NOMO-1 treated with DMSO at 0.1 percent for 48 hours (cell line): ENCODE data around the gene FERMT1.
"Not testable (repeated sequence)": the region's sequence is repeated elsewhere in the genome, so short reads cannot be mapped to it uniquely, and the experiment has no call there.

Experiments
- DNase-seq: peaks from one replicate; lab custom pipeline; 2025; ENCODE audit not compliant: unreplicated experiment; lab: John Stamatoyannopoulos, UW

Gene FERMT1

DNA sequence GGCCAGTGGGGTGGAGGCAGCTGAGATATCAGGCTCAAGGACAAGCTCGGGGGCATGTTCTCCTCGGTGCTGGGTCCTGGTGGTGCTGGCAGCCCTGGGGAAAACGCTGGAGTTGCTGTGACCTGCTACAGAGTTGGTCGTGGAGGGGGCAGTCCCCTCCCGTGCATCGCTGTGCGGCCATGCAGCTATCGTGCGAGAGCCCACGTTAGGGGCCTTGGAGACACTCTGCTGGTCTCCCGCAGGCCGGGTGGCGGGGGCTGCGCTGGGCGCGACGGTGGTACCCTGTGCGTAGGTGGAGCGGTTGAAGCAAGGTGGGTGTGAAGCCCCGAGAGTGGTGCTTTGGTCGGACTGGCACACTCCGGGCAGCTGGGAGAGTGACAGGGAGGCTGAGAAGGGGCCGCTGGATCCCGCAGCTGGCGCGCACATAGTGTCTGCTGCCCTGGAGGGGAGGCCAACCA, 81.0 kb downstream of the FERMT1 start:
- no peak for DNase-seq

DNA sequence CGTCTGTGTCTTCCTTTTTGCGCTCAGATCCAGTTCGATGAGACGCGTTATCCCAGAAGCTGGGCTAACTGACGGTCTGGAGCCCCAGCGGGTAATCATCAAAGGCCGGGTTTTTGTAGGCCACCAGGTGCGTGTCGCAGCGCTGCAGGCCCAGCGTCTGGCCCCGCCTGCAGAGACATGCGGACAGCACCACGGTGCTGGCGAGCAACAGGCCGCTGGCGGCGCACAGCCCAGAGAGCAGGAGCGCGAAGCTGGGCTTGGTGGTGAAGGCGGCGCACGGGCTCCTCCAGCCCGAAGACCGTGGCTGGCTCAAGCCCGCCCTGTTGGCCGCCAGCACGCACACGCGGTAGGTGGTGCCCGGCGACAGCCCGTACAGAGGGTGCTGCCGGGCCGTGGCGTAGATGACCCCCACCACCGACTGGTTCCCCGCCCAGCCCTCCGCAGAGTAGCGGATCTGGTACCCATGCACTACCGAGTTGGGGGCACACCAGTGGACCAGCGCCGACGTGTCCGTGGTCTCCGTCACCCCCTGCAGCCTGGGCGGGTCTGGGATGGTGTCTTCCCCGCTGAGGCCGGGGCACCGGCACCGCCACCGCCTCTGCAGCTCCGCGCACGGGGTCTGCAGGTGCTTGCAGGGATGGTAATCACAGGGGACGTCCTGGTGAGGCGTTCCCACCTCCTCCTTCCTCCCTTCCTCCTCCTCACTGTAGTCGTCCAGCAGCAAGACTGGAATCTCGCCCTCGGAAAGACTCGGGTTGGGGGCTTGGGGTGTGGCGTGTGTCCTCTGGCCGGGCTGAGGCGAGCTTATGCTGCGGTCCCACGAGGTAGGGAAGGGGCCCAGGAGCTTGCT, 81.6 kb downstream of the FERMT1 start:
- DNase-seq = no peak

DNA sequence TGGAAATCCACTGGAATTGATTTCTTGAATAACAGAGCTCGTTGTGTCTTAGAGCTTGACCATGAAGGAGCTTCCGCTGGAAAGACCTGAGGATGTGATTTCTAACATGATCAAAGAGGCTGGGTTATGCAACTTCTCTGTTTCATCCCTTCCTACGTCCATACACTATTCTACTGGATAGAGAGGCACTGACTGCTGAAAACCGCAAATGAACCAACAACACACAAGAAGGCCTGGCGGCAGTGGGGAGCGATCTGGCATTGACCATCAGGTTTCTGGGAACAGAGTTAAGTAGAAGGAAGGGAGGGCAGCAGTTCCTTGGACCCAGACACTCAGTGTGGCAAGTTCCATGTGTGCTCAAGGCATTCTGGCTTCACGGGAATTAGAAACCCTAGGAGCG, 82.3 kb downstream of the FERMT1 start:
- no peak for DNase-seq

DNA sequence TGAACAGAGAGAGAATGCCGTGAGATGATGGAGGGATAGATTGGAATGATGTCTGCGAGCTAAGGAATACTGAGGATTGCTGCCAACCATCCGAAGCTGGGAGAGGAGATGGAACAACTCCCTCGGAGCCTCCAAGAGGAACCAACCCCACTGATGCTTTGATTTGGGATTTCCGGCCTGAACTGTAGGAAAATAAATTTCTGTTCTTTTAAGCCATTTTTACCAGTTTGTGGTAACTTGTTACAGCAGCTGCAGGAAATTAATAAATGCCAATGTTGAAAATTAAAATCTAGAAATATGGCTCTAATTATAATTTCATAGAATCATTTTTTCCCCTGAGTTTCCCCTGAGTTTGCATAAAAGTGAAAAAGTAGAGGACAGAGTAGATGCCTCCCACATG, 83.1 kb downstream of the FERMT1 start:
- DNase-seq = no peak

DNA sequence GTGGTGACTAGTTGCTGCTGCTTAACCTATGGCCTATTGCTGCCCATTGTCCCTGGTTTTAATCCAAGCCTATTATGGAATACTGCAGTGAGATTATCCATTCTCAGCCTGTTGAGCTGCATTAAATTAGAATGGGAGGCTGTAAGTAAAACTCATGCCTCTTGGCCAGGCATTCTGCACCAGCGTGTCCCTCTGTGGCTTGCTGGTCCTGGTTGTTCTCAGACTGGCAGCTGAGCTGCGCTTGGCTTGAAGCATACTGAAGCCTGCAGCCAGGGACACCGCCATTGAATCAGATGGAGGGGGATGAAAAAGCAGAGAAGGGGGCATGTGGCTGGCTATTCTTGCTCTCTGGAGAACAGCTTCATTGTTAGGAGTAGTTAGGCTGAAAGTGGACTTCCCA, 84.6 kb downstream of the FERMT1 start:
- DNase-seq = no peak

DNA sequence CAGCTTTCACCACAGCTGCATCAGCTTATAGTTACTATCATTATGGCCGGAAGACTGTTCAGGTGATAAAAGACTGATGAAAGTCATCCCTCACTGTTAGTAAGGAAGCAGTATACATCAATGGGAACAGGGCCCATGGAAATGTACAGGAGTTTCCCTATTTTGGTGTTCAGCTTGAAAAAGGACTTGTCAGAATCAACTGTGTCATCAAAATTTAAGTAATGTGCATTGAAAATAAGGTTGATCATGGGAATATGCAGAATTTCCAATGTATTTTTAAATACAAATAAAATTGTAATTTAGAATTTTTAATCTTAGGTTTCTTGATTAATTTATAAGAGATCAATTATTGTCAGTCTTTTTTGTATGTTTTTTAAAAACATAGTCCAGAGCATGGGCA, 85.7 kb downstream of the FERMT1 start:
- no peak for DNase-seq

DNA sequence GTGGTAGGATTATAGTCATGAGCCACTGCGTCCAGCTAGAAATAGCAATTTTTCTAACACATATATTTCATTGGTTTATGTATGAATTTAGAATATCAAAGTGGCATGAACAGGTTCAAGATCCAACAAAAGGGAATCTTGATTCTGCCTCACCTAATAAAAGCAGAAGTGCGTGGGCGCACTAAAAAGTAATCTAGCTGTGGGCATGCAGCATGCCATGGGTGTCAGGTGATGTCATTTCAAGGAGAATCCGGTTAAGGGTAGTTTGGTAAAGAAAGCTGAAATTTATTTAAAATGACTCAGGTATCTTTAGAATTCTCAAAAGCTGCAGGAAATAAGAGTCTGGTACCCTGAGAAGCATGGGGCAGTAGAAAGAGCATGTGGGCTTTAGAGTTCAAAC, 86.6 kb downstream of the FERMT1 start:
- no peak for DNase-seq

DNA sequence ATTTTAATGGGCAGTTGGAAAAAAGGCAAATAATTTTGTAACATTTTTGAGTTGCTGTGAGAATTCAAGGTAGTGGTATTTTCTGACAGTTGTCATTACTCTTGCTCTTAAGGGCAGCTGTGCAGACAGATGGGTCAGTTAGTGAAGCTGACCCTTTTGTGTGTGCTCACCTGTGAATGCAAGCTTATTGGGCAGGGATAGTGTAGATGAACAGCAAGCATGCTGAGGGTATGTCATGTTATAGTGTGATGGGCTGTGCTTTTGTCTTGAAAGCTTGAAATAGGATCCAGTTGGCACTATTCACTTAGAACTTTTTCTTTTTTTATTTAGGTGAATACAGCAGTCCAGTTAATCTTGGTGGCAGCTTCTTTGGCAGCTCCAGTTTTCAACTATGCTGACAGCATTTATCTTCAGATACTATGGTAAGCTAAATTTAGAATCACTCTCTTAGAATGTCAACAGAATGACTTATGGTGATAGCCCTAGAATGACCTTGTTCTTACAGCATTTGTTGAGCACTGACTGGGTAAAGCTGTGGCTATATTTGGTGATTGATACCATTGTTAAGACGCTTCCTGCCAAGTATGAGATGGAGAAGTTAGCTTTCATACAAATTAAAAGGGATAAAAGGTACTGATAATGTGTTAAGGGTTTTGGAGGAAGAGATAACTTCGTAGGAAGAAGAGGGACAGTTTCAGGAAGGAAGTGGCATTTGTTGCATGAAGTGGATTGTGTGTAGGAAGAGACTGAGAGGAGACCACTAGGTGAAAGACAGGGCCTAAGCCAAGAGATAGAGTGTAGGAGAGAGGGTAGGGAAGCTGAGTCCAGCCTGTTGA, 88.5 kb downstream of the FERMT1 start:
- peak; percentile 32 for DNase-seq

DNA sequence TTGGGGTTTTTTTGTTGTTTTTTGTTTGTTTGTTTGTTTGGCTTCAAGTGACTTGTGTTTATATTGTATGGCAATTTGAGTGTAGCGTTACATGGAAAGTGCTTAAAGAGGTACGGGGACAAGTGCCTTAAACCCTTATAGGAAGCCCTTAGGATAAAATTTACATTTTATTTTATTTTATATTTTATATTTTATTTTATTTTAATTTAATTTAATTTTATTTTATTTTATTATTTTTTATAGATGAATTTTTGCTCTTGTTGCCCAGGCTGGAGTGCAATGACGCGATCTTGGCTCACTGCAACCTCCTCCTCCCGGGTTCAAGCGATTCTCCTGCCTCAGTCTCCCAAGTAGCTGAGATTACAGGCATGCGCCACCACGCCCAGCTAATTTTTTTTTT, 89.9 kb downstream of the FERMT1 start:
- not testable (repeated sequence) for DNase-seq

DNA sequence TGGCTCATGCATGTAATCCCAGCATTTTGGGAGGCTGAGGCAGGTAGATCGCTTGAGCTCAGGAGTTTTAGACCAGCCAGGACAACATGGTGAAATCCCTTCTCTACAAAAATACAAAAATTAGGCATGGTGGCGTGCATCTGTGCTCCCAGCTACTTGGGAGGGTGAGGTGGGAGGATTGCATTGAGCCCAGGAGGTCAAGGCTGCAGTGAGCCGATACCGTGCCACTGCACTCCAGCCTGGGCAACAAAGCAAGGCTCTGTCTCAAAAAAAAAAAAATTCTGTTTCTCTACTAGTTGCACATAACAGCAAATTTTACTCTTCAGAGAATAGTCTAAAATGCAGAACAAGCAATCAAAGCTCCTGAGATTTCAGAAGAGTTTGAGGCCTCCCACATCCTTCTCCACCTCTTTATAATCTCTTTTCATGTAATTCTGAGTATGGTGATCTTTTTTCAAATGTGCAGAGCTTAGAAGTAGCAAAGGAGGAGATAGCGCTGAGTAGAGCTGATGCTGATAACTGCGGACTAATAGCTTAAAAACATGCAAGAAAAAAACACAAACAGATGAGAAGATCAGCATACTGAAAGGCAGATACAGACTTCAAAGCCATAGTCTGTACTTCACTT, 92.3 kb downstream of the FERMT1 start:
- no peak for DNase-seq

DNA sequence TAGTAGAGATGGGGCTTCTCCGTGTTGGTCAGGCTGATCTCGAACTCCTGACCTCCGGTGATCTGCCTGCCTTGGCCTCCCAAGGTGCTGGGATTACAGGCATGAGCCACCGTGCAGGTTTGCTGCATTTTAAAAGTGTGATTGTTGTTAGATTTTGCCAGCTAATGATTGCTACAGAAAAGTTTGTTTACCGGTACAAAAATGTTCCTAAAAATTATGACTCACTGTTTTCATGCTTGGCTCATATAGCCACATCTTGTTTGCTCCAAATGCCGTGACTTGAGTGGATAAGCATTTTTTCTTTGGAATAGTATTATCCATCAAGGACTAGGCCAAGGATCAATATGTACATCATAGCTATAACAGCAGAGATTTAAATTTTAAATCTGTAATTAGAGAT, 93.3 kb downstream of the FERMT1 start:
- no peak for DNase-seq

DNA sequence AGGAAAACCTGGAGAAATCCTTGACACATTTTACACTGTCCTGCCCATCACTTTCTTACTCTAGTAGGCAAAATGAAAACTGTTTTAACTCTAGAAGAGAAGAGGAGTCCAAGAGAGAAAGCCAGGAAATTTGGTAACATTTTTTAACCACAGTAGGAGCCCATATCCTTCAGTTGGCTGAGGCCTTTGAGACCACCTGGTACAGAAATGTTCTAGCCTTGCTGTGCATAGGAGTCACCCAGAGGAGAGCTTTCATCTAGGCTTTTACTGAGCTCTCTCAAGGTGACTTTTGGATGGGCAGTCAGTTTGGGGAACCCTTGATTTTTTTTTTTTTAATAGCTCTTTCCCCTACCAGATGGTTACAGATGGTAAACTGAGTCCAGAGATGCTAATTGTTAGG, 94.0 kb downstream of the FERMT1 start:
- DNase-seq = no peak

DNA sequence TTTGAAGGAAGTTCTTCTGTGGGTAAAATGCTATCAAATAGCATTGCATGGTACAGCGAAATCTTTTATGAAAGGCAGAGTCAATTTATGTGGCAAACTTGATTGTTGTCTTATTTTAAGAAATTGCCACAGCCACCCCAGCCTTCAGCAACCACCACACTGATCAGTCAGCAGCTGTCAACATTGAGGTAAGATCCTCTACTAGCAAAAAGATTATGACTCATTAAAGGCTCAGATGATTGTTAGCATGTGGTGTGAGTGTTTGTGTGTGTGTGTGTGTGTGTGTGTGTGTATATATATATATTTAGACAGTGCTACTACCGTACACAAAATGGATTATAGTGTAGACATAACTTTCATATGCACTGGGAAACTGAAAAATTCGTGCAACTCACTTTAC, 96.8 kb downstream of the FERMT1 start:
- DNase-seq = no peak
